HCT116 (cell line): ENCODE data around the gene SLC6A7. TPM values are rescaled to one million over a fixed set of nuclear protein-coding genes. Genes with fewer than 3 reads are reported as not detected.

ENCODE experiments used
- ATAC-seq: fragments of 200-7000 bp; cut with Tn5 transposase; 2 replicates; pipeline ENCODE4 v1.9.1; 2020; ENCODE audit warnings: mild to moderate bottlenecking, moderate library complexity
- BruUV-seq: library from RNA; stranded (reverse); fragments of 400-500 nt; replicated peaks from 2 replicates; lab custom pipeline; 2021; lab: Mats Ljungman, UMichigan
- CTCF ChIA-PET: fragments of 300-600 bp; sonication (Branson Sonifier 250); formaldehyde crosslinking; loops from one replicate; lab custom pipeline; 2021; ENCODE audit warnings: antibody characterized with exemption; lab: Charles Lee
- POLR2A ChIA-PET: fragments of 300-600, 350-600 bp; sonication (Branson Sonifier 250); formaldehyde crosslinking; loops from one replicate; lab custom pipeline; 2021; ENCODE audit warnings: antibody characterized with exemption; lab: Charles Lee
- RAD21 ChIA-PET, 2 experiments: fragments of 300-600 bp; sonication (Branson Sonifier 250); formaldehyde crosslinking; loops; one replicate each; lab custom pipeline; 2023; ENCODE audit warnings: low total read pairs in 2 of 2; ENCODE audit not compliant: uncharacterized antibody in 2 of 2, unreplicated experiment in 2 of 2, low non-redundant PET in 1 of 2; lab: Charles Lee
- DNase-seq: peaks from one replicate; pipeline ENCODE4 v3.0.0-alpha.2; 2010; ENCODE audit warnings: low read depth, low spot score
- H2AFZ ChIP-seq: fragments of 200-600 bp; shearing (Covaris generic), sonication (generic); 2 replicates; pipeline ENCODE4 v1.6.1; 2017; ENCODE audit warnings: low read depth, mixed run types, mixed read lengths, antibody characterized with exemption, low read length; ENCODE audit not compliant: poor library complexity, severe bottlenecking
- H3K27ac ChIP-seq: 2 replicates; pipeline ENCODE4 v1.5.1; 2012; ENCODE audit warnings: low read depth, low read length
- H3K27me3 ChIP-seq: fragments of 200-600 bp; sonication (generic); 2 replicates; pipeline ENCODE4 v1.6.1; 2016; ENCODE audit warnings: mixed run types, low read length, mixed read lengths; ENCODE audit not compliant: insufficient read depth
- H3K36me3 ChIP-seq, 2 experiments: fragments of 200-500 bp in 1 of 2; fragments of 200-600 bp in 1 of 2; sonication (Bioruptor generic) in 1 of 2; sonication (generic) in 1 of 2; 2 replicates each; pipeline versions ENCODE4 v1.5.1 to v1.6.1; 2014 to 2016; ENCODE audit warnings: low read length in 2 of 2, inconsistent platforms in 1 of 2, mixed read lengths in 1 of 2, mixed run types in 1 of 2; ENCODE audit not compliant: insufficient read depth in 2 of 2, control insufficient read depth in 1 of 2
- H3K4me1 ChIP-seq, 2 experiments: fragments of 200-600 bp in 1 of 2; sonication (generic) in 1 of 2; 2 replicates each; pipeline versions ENCODE4 v1.5.1 to v1.6.1; 2012 to 2017; ENCODE audit warnings: low read length in 2 of 2, inconsistent platforms in 1 of 2, mild to moderate bottlenecking in 1 of 2, mixed read lengths in 1 of 2, mixed run types in 1 of 2, moderate library complexity in 1 of 2; ENCODE audit not compliant: insufficient read depth in 2 of 2, control insufficient read depth in 1 of 2
- H3K4me2 ChIP-seq: fragments of 200-600 bp; sonication (generic); 2 replicates; pipeline ENCODE4 v1.6.1; 2017; ENCODE audit warnings: mixed run types, low read length, mixed read lengths
- H3K4me3 ChIP-seq, 2 experiments: fragments of 200-600 bp in 1 of 2; sonication (generic) in 1 of 2; replicated peaks in 1 of 2; 2 replicates each; pipeline ENCODE4 v1.5.1; 2011 to 2016; ENCODE audit warnings: low read length in 2 of 2, control low read depth in 1 of 2, low read depth in 1 of 2, mild to moderate bottlenecking in 1 of 2, mixed read lengths in 1 of 2, mixed run types in 1 of 2
- H3K79me2 ChIP-seq: fragments of 200-600 bp; sonication (generic); 2 replicates; pipeline ENCODE4 v1.6.1; 2017; ENCODE audit warnings: mild to moderate bottlenecking, mixed run types, low read length, moderate library complexity, mixed read lengths; ENCODE audit not compliant: insufficient read depth
- H3K9ac ChIP-seq: fragments of 200-600 bp; sonication (generic); 2 replicates; pipeline ENCODE4 v1.6.1; 2016; ENCODE audit warnings: low read length, mixed read lengths
- H3K9me2 ChIP-seq: fragments of 200-600 bp; sonication (generic), shearing (Covaris generic); 2 replicates; pipeline ENCODE4 v1.6.1; 2017; ENCODE audit warnings: mixed run types, mild to moderate bottlenecking, moderate library complexity; ENCODE audit not compliant: insufficient read depth
- H3K9me3 ChIP-seq, 2 experiments: fragments of 200-500 bp in 1 of 2; fragments of 200-600 bp in 1 of 2; sonication (Bioruptor generic) in 1 of 2; sonication (generic) in 1 of 2; 2 replicates each; pipeline ENCODE4 v1.6.1; 2014 to 2017; ENCODE audit warnings: low read length in 2 of 2, mixed read lengths in 2 of 2, inconsistent platforms in 1 of 2, low read depth in 1 of 2, mild to moderate bottlenecking in 1 of 2, mixed run types in 1 of 2, moderate library complexity in 1 of 2; ENCODE audit not compliant: control insufficient read depth in 1 of 2, insufficient read depth in 1 of 2
- H4K20me1 ChIP-seq: fragments of 200-600 bp; sonication (generic), shearing (Covaris generic); 2 replicates; pipeline ENCODE4 v1.6.1; 2017; ENCODE audit warnings: mixed run types, mild to moderate bottlenecking, moderate library complexity; ENCODE audit not compliant: insufficient read depth
- EGR1 ChIP-seq: IDR thresholded peaks from 2 replicates; pipeline ENCODE4 v1.6.1; 2012; ENCODE audit warnings: low read depth
- EZH2phosphoT487 ChIP-seq: fragments of 200-600 bp; IDR thresholded peaks from 2 replicates; pipeline ENCODE4 v1.6.1; 2018; ENCODE audit warnings: antibody characterized with exemption, borderline replicate concordance
- FOSL1 ChIP-seq: IDR thresholded peaks from 2 replicates; pipeline ENCODE4 v1.6.1; 2012; ENCODE audit warnings: low read depth
- JUND ChIP-seq: IDR thresholded peaks from 2 replicates; pipeline ENCODE4 v1.6.1; 2012
- SRF ChIP-seq: IDR thresholded peaks from 2 replicates; pipeline ENCODE4 v1.6.1; 2012; ENCODE audit warnings: low read depth
- TCF7L2 ChIP-seq: IDR thresholded peaks from 2 replicates; pipeline ENCODE4 v1.7.0; 2011; ENCODE audit warnings: borderline replicate concordance, inconsistent platforms; ENCODE audit not compliant: insufficient read depth, insufficient read length; ENCODE audit errors: extremely low read depth
- ZNF274 ChIP-seq: fragments of 200-500 bp; sonication (Bioruptor generic); IDR thresholded peaks from 2 replicates; pipeline ENCODE4 v1.6.1; 2014; ENCODE audit warnings: mild to moderate bottlenecking, low read depth, low read length, inconsistent platforms
- intact Hi-C: fragments of 100-400 bp; cut with micrococcal nuclease; formaldehyde crosslinking; loops from 2 replicates; pipeline ENCODE4 v1.10.0; 2022
- total RNA-seq: library from RNA; stranded (reverse); gene quantifications from one replicate; pipeline ENCODE4 v1.2.1, GENCODE V29; 2021; ENCODE audit not compliant: unreplicated experiment
- TF ChIP-seq, protein P1 (sequence below), 3 experiments: fragments of 200-600 bp in 1 of 3; sonication (generic) in 1 of 3; IDR thresholded peaks in 2 of 3; conservative IDR thresholded peaks in 1 of 3; 2 replicates each; pipeline ENCODE4 v1.5.1; 2012 to 2017; ENCODE audit warnings: low read depth in 2 of 3, low read length in 2 of 3, antibody characterized with exemption in 1 of 3, borderline replicate concordance in 1 of 3, control low read depth in 1 of 3, mild to moderate bottlenecking in 1 of 3, mixed read lengths in 1 of 3, mixed run types in 1 of 3, moderate library complexity in 1 of 3; ENCODE audit not compliant: insufficient read depth in 1 of 3

SLC6A7 gene
- total RNA-seq, 1 experiment from 2014 or later, result not detected

- no peaks in the 10 kb centered on the region for H3K4me1 ChIP-seq
- DNase-seq (no peak), ATAC-seq (no peak)
- peaks cover 9% of the 10 kb centered on the region for H3K27me3 ChIP-seq
- POLR2A ChIA-PET, result no interaction called here
- H3K9ac ChIP-seq, result no peak overlapping the region
- no peak overlapping the region for H3K27ac ChIP-seq
- H3K4me2 ChIP-seq, result no peak overlapping the region
- CTCF ChIA-PET, result no interaction called here
- H3K9me2 ChIP-seq, result no peaks in the 10 kb centered on the region
- no TSS peak for BruUV-seq
- no peak overlapping the region for H3K4me3 ChIP-seq
- no peak overlapping the region for H2AFZ ChIP-seq
- TF ChIP-seq ZNF274 (no peak), FOSL1 (no peak), TCF7L2 (no peak), JUND (no peak), SRF (no peak), EGR1 (no peak)
- H3K36me3 ChIP-seq, result no peaks in the 10 kb centered on the region
- no peaks in the 10 kb centered on the region for H3K79me2 ChIP-seq
- no peaks in the 10 kb centered on the region for H3K9me3 ChIP-seq
- intact Hi-C loops, result no loop called here
- H4K20me1 ChIP-seq, result no peaks in the 10 kb centered on the region
- RAD21 ChIA-PET, result no interaction called here
These were observed 17.3 kb upstream of the SLC6A7 start for GRCh38 chr5:150172556-150172955.

DNA sequence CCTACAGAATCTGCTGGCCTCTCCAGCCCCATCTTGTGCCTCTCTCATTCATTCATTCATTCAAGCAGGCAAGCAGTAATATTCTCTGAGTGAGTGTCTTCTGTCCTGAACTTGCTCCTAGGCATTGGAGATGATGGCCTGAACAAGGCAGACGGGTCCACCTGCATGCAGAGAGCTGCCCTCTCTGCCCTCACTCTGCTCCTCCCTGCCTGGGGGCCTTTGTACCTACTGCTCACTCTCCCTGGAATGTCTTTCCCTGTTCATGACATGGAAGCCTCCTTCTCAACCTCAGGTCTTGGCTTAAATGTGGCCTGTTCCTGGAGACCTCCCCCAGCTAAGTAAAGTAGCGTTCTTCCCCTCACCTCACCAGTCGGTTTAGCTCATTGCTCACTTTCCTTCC lies 16.7 kb upstream of the SLC6A7 start:
- BruUV-seq, result no TSS peak

More for the DNA sequence above, 16.7 kb upstream of the SLC6A7 start:
- POLR2A ChIA-PET, result no interaction called here
- Histone ChIP-seq H3K9me3 (no peaks in the 10 kb centered on the region), H3K79me2 (no peaks in the 10 kb centered on the region), H4K20me1 (no peaks in the 10 kb centered on the region), H3K4me3 (no peak overlapping the region), H3K27ac (no peak overlapping the region), H3K4me2 (no peak overlapping the region), H3K27me3 (peaks cover 9% of the 10 kb centered on the region), H3K4me1 (no peaks in the 10 kb centered on the region), H3K9me2 (no peaks in the 10 kb centered on the region), H3K9ac (no peak overlapping the region), H2AFZ (no peak overlapping the region), H3K36me3 (no peaks in the 10 kb centered on the region)
- RAD21 ChIA-PET, result no interaction called here
- TF ChIP-seq, protein P1, sequence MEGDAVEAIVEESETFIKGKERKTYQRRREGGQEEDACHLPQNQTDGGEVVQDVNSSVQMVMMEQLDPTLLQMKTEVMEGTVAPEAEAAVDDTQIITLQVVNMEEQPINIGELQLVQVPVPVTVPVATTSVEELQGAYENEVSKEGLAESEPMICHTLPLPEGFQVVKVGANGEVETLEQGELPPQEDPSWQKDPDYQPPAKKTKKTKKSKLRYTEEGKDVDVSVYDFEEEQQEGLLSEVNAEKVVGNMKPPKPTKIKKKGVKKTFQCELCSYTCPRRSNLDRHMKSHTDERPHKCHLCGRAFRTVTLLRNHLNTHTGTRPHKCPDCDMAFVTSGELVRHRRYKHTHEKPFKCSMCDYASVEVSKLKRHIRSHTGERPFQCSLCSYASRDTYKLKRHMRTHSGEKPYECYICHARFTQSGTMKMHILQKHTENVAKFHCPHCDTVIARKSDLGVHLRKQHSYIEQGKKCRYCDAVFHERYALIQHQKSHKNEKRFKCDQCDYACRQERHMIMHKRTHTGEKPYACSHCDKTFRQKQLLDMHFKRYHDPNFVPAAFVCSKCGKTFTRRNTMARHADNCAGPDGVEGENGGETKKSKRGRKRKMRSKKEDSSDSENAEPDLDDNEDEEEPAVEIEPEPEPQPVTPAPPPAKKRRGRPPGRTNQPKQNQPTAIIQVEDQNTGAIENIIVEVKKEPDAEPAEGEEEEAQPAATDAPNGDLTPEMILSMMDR (IDR thresholded peaks at IDR 0.05 in 2 of 3, conservative IDR thresholded peaks at IDR 0.05 in 1 of 3; ENCODE audit: borderline replicate concordance in 1 of 3, insufficient read depth in 1 of 3, low read depth in 2 of 3, low read length in 2 of 3), result no peak
- TF ChIP-seq EGR1 (no peak), EZH2phosphoT487 (no peak), ZNF274 (no peak)
- no peak for ATAC-seq
- CTCF ChIA-PET, result no interaction called here
- intact Hi-C loops, result no loop called here
- no peak for DNase-seq
